PC-3 (cell line): ENCODE results near the gene CCDC71L. TPM values are rescaled to one million over a fixed set of nuclear protein-coding genes. Genes with fewer than 3 reads are reported as not detected.

ENCODE experiments used
- ATAC-seq: fragments of 200-7000 bp; cut with Tn5 transposase; 2 replicates; pipeline ENCODE4 v1.9.1; 2020; ENCODE audit warnings: mild to moderate bottlenecking, moderate library complexity
- BruUV-seq: library from RNA; stranded (reverse); fragments of 400-500 nt; replicated peaks from 2 replicates; lab custom pipeline; 2021; lab: Mats Ljungman, UMichigan
- CTCF ChIA-PET: fragments of 300-600 bp; sonication (Branson Sonifier 250); formaldehyde crosslinking; loops from one replicate; lab custom pipeline; 2022; ENCODE audit warnings: antibody characterized with exemption; lab: Charles Lee
- POLR2A ChIA-PET: fragments of 300-600 bp; sonication (Branson Sonifier 250); formaldehyde crosslinking; loops from one replicate; lab custom pipeline; 2022; ENCODE audit warnings: antibody characterized with exemption; ENCODE audit not compliant: unreplicated experiment; lab: Charles Lee
- DNase-seq: peaks from one replicate; pipeline ENCODE4 v3.0.0-alpha.2; 2015
- H2AFZ ChIP-seq: fragments of 300-600 bp; sonication (generic); 2 replicates; pipeline ENCODE4 v1.6.0; 2016; ENCODE audit warnings: antibody characterized with exemption, low read length
- H3F3A ChIP-seq: fragments of 300-600 bp; sonication (generic); one replicate; pipeline ENCODE4 v1.6.0; 2017; ENCODE audit warnings: antibody characterized with exemption, low read length, control low read depth, mild to moderate bottlenecking; ENCODE audit not compliant: unreplicated experiment
- H3K27ac ChIP-seq: fragments of 300-600 bp; sonication (generic); 2 replicates; pipeline ENCODE4 v1.5.1; 2016; ENCODE audit warnings: mild to moderate bottlenecking, low read length
- H3K27me3 ChIP-seq: fragments of 300-600 bp; sonication (generic); 2 replicates; pipeline ENCODE4 v1.6.1; 2016; ENCODE audit warnings: low read length, mixed read lengths
- H3K36me3 ChIP-seq: fragments of 300-600 bp; sonication (generic); 2 replicates; pipeline ENCODE4 v1.6.1; 2016; ENCODE audit warnings: low read depth, mixed run types, low read length, mixed read lengths
- H3K4me1 ChIP-seq: fragments of 300-600 bp; sonication (generic); 2 replicates; pipeline ENCODE4 v1.5.1; 2016; ENCODE audit warnings: low read length; ENCODE audit not compliant: insufficient read depth
- H3K4me2 ChIP-seq: fragments of 300-600 bp; sonication (generic); 2 replicates; pipeline ENCODE4 v1.6.0; 2016; ENCODE audit warnings: low read length
- H3K4me3 ChIP-seq: fragments of 300-600 bp; sonication (generic); 2 replicates; pipeline ENCODE4 v1.5.1; 2016; ENCODE audit warnings: mild to moderate bottlenecking, low read length, mixed read lengths
- H3K79me2 ChIP-seq: fragments of 300-600 bp; sonication (generic); 2 replicates; pipeline ENCODE4 v1.6.1; 2017; ENCODE audit warnings: low read length, mixed read lengths
- H3K9ac ChIP-seq: fragments of 300-600 bp; sonication (generic); 2 replicates; pipeline ENCODE4 v1.6.0; 2016; ENCODE audit warnings: mild to moderate bottlenecking, low read length
- H3K9me2 ChIP-seq: fragments of 300-600 bp; sonication (generic); replicated peaks from 2 replicates; pipeline ENCODE4 v1.6.1; 2016; ENCODE audit warnings: mixed run types, low read length, mixed read lengths
- H3K9me3 ChIP-seq: fragments of 300-600 bp; sonication (generic); 2 replicates; pipeline ENCODE4 v1.6.1; 2016; ENCODE audit warnings: low read length, mixed read lengths
- H4K20me1 ChIP-seq: fragments of 300-600 bp; sonication (generic); 2 replicates; pipeline ENCODE4 v1.6.1; 2016; ENCODE audit warnings: low read length, mixed read lengths
- EZH2 ChIP-seq: fragments of 300-600 bp; sonication (generic); IDR thresholded peaks from one replicate; pipeline ENCODE4 v1.6.1; 2017; ENCODE audit warnings: antibody characterized with exemption, mild to moderate bottlenecking, low read length; ENCODE audit not compliant: unreplicated experiment
- EZH2phosphoT487 ChIP-seq: fragments of 300-600 bp; sonication (generic); IDR thresholded peaks from 2 replicates; pipeline ENCODE4 v1.6.1; 2018; ENCODE audit warnings: mild to moderate bottlenecking, antibody characterized with exemption, low read length, borderline replicate concordance
- intact Hi-C: fragments of 100-400 bp; cut with micrococcal nuclease; formaldehyde crosslinking; loops from 2 replicates; pipeline ENCODE4 v1.9.0; 2023
- total RNA-seq: library from RNA; depleted of rRNA; stranded (reverse); fragments of >200 nt; gene quantifications from 2 replicates; pipeline ENCODE4 v1.2.3, GENCODE V29; 2014
- TF ChIP-seq, protein P1 (sequence below): fragments of 300-600 bp; sonication (generic); conservative IDR thresholded peaks from 2 replicates; pipeline ENCODE4 v1.5.1; 2017; ENCODE audit warnings: antibody characterized with exemption, low read depth, mild to moderate bottlenecking, low read length

Gene CCDC71L
- total RNA-seq, 1 experiment from 2014 or later: 28.6 TPM

DNA sequence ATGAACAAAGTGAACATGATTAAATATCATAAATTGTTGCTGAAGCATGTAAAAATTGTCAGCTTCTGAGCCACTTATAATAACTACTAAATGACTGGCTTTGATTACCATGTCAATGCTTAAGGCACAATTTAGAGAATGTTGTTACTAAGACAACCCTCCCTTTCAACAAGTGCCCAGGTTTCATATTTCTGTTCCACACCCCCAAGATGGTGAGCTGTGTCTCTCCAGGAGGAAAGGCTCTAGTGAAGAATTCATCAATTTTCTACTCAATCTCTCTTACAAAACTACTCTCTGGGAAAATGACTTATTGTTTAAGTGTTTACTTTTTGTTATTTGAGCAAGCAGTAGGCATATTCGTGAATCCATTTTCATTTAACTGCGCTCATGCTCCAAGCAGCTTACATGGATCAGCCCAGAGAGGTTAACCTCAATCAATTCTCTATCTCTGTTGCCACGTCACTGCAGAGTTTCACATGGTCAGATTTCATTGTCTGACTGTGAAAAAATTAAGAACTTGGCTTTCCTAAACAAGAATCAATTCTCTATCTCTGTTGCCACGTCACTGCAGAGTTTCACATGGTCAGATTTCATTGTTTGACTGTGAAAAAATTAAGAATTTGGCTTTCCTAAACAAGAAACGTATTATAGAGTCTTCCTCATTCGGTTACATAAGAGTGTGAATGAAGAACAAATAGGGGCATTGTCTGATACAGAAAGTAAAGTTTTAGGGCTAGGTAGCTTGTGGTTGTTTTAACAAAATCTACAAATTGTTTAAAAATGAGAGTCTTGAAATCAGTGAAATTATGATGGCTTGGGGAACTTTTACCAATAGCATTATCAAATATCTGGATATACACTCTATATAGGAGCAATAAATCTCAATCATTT is 49.7 kb downstream of the CCDC71L start:
- Histone ChIP-seq H3K9me2 (no peaks in the 10 kb centered on the region), H3K4me2 (no peak overlapping the region), H3K9ac (no peak overlapping the region), H3F3A (no peaks in the 10 kb centered on the region), H4K20me1 (no peaks in the 10 kb centered on the region), H3K9me3 (no peaks in the 10 kb centered on the region), H3K79me2 (no peaks in the 10 kb centered on the region), H3K27ac (peak overlapping the region; percentile 5; the same call in 1 of the 2 replicates), H2AFZ (peak overlapping the region; percentile 36; the same call in 1 of the 2 replicates), H3K27me3 (no peaks in the 10 kb centered on the region), H3K4me3 (no peak overlapping the region), H3K4me1 (peaks cover 29% of the 10 kb centered on the region), H3K36me3 (no peaks in the 10 kb centered on the region)
- no TSS peak for BruUV-seq
- peak; percentile 42 for ATAC-seq
- DNase-seq: peak; percentile 14
- intact Hi-C loops: no loop called here
- TF ChIP-seq, protein P1, sequence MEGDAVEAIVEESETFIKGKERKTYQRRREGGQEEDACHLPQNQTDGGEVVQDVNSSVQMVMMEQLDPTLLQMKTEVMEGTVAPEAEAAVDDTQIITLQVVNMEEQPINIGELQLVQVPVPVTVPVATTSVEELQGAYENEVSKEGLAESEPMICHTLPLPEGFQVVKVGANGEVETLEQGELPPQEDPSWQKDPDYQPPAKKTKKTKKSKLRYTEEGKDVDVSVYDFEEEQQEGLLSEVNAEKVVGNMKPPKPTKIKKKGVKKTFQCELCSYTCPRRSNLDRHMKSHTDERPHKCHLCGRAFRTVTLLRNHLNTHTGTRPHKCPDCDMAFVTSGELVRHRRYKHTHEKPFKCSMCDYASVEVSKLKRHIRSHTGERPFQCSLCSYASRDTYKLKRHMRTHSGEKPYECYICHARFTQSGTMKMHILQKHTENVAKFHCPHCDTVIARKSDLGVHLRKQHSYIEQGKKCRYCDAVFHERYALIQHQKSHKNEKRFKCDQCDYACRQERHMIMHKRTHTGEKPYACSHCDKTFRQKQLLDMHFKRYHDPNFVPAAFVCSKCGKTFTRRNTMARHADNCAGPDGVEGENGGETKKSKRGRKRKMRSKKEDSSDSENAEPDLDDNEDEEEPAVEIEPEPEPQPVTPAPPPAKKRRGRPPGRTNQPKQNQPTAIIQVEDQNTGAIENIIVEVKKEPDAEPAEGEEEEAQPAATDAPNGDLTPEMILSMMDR: no peak
- TF ChIP-seq EZH2phosphoT487 (no peak), EZH2 (no peak)
- CTCF ChIA-PET: no interaction called here
- POLR2A ChIA-PET: no interaction called here

DNA sequence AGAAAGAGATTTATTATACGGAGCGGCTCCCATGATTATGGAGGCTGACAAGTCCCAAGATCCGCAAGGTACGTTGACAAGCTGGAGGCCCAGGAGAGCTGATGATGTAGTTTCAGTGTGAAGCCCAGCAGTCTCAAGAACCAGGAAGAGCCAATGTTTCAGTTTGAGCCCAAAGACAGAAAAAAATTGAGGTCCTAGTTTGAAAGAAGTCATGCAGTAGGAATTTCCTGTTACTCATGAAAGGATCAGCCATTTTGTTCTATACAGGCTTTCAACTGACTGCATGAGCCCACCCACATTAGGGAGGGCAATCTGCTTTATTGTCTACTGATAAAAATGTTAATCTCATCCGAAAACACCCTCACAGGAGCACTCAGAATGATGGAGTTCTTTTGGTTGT is 51.5 kb downstream of the CCDC71L start:
- TF ChIP-seq, protein P1: no peak
- TF ChIP-seq EZH2phosphoT487 (no peak), EZH2 (no peak)
- Histone ChIP-seq H3K4me1 (peaks cover 29% of the 10 kb centered on the region), H3K36me3 (no peaks in the 10 kb centered on the region), H3K79me2 (no peaks in the 10 kb centered on the region), H3K9ac (no peak overlapping the region), H3K4me2 (peak overlapping the region; percentile 10; the same call in 1 of the 2 replicates), H3K9me3 (no peaks in the 10 kb centered on the region), H3F3A (no peaks in the 10 kb centered on the region), H3K4me3 (no peak overlapping the region), H4K20me1 (no peaks in the 10 kb centered on the region), H3K9me2 (no peaks in the 10 kb centered on the region), H3K27ac (peak overlapping the region; percentile 17), H3K27me3 (no peaks in the 10 kb centered on the region), H2AFZ (peak overlapping the region; percentile 45)
- intact Hi-C loops: no loop called here
- ChIA-PET CTCF (no interaction called here), POLR2A (no interaction called here)
- no TSS peak for BruUV-seq
- ATAC-seq (peak; percentile 48; the same call in 1 of the 2 replicates), DNase-seq (peak; percentile 51)

DNA sequence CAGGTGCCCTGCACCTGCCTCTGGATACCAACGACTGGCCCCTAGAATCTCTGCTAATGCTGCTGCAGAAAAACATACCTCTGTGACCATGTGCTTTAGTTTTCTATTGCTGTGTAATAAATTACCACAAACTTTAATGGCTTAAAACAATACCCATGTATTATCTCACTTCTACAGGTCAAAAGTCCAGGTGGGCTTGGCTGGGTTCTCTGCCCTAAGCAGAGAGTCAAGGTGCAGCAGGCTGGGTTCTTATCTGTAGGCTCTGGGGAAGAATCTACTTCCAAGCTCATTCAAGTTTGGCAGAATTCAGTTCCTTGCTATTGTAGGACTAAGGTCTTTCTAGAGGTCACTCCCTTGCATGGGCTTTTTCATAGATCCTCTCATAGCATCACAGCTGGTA is 52.3 kb downstream of the CCDC71L start:
- Histone ChIP-seq H3F3A (no peaks in the 10 kb centered on the region), H3K27me3 (no peaks in the 10 kb centered on the region), H2AFZ (no peak overlapping the region), H3K4me3 (no peak overlapping the region), H3K4me1 (peaks cover 29% of the 10 kb centered on the region), H3K79me2 (no peaks in the 10 kb centered on the region), H3K27ac (no peak overlapping the region), H3K9ac (no peak overlapping the region), H3K9me3 (no peaks in the 10 kb centered on the region), H3K9me2 (no peaks in the 10 kb centered on the region), H3K36me3 (no peaks in the 10 kb centered on the region), H4K20me1 (no peaks in the 10 kb centered on the region), H3K4me2 (no peak overlapping the region)
- BruUV-seq: no TSS peak
- TF ChIP-seq EZH2phosphoT487 (no peak), EZH2 (no peak)
- TF ChIP-seq, protein P1: no peak
- ATAC-seq: no peak
- CTCF ChIA-PET: no interaction called here
- intact Hi-C loops: no loop called here
- DNase-seq: no peak
- POLR2A ChIA-PET: no interaction called here
